ENCODE results near the gene DLGAP1.

DNA sequence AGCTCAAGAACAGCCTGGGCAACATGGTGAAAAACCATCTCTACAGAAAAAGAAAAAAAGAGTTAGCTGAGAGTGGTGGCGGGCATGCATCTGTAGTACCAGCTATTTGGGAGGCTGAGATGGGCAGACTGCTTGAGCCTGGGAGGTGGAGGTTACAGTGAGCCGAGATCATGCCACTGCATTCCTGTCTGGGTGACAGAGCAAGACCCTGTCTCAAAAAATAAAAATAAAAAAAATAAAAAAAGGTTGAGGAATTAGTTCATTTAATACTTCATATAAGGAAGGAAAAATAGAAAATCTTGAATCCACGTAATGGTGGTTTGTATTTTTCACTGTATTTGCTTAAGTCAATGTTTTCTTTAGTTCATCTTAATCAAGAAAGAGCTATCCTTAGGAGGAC, 763.4 kb downstream of the DLGAP1 start:
- no peak for TF ChIP-seq REST (IDR thresholded peaks at IDR 0.05; ENCODE audit: low read depth, low read length)
- no peak for TF ChIP-seq HDAC2 (IDR thresholded peaks at IDR 0.05)
- no peak for TF ChIP-seq SMC3 (IDR thresholded peaks at IDR 0.05; ENCODE audit: borderline replicate concordance, low read length)
- TF ChIP-seq, protein P1, sequence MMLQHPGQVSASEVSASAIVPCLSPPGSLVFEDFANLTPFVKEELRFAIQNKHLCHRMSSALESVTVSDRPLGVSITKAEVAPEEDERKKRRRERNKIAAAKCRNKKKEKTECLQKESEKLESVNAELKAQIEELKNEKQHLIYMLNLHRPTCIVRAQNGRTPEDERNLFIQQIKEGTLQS (IDR thresholded peaks at IDR 0.05; ENCODE audit: borderline replicate concordance, extremely low read depth, low read depth, low read length) = no peak
- no peak for TF ChIP-seq JUNB (IDR thresholded peaks at IDR 0.05)
- no peak for TF ChIP-seq ZSCAN29 (IDR thresholded peaks at IDR 0.05)
- TF ChIP-seq EP300 (IDR thresholded peaks at IDR 0.05; ENCODE audit: borderline replicate concordance in 1 of 2, control insufficient read depth in 1 of 2, low read depth in 2 of 2, low read length in 2 of 2) = no peak
- TF ChIP-seq CTCF (IDR thresholded peaks at IDR 0.05 in 2 of 3, conservative IDR thresholded peaks at IDR 0.05 in 1 of 3; ENCODE audit: control insufficient read depth in 2 of 3, extremely low read depth in 1 of 3, insufficient read depth in 1 of 3, low read depth in 3 of 3, low read length in 3 of 3) = no peak
